HG03135 (cell line): ENCODE data around the gene ACOT11.
"Not testable (repeated sequence)": the region's sequence is repeated elsewhere in the genome, so short reads cannot be mapped to it uniquely, and the experiment has no call there.

Source experiments
- ATAC-seq: cut with Tn5 transposase; IDR thresholded peaks from one replicate; pipeline ENCODE4 v1.9.1; 2021; ENCODE audit warnings: mild to moderate bottlenecking, moderate library complexity; ENCODE audit not compliant: unreplicated experiment

The ACOT11 gene

DNA sequence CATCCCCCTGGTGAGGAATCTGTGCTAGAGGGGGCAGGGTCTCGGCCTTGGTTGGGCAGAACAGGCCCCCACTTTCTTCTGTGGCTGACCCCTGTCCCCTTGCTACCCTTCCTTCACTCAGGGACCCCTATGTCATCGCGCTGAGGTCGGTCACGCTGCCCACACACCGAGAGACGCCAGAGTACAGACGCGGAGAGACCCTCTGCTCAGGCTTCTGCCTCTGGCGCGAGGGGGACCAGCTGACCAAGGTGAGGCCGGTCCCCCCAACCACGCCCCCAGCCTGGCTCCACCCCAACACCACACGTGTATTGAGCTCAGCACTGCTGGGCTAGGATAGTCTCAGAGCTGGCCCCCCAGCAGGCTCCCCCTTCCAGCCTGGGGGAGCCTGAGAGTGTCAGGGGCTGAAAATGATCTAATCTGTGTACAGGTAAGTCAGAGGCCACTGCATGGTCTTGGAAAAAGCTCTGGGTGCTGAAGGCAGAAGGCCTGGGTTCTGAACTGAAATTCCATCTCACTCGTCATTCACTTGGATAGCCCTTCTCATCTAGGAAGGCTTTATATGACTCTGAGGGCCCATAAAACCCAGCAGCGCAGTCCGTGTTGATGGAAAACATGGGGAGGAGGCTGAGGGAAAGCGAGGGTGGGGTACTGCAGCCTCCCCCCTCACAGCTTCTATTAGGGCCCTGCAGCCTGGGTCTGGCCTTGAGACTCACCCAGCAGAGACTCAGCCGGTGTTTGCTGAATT, 60.0 kb downstream of the ACOT11 start:
- ATAC-seq, result no peak

DNA sequence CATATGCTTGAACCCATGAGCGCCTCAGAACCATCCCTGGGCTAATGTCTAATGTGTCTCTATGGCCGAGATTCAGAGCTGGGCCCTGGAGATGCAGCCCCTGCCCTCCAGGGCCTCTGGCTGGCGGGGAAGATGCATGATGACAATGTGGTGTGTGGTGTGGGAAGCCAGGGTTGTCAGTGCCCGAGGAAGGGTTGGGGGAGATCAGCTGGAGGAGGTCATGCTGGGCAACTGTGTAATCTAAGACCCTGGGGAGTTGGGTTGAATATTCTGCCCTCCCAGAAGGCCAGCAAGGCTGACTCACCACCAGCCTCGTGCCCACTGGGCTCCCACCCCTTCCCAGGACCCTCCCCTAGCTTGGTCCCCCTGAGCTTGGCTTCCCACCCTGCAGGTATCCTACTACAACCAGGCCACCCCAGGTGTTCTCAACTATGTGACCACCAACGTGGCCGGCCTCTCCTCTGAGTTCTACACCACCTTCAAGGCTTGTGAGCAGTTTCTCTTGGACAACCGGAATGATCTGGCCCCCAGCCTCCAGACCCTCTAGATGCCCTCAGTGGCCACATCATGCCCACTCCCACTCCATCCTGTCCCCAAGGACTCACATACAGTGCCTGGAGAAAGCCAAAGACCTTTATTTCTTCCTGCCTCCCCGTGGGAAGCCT, 60.7 kb downstream of the ACOT11 start:
- no peak for ATAC-seq

DNA sequence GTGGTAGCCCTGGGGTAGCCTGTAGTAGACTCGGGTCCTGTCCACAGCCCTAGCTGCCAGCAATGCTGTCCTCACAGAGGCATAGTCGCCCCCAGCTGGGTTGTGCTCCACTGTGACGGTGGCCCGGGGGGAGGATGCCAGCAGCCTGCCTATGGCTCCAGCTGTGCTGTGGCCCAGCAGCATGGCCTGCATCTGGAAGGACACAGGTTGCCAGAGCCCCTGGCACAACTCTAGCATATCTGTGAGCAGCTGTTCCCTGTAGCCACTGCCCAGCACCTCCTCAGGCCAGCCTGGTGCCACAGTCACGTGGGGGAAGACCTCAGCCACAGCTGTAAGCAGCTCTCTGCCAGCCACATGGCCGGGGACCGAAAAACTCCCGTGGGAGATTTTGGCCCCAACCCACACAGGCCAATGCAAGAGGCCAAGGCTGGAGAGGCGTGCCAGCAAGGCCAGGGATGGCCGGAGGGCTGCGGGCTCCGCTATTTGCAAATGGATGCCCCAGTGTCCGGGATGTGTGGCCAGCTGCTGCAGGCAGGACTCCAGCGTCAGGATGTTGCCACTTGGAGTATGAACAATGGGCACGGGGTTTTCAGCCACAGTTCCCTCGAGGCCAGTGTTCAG, 61.4 kb downstream of the ACOT11 start:
- no peak for ATAC-seq

DNA sequence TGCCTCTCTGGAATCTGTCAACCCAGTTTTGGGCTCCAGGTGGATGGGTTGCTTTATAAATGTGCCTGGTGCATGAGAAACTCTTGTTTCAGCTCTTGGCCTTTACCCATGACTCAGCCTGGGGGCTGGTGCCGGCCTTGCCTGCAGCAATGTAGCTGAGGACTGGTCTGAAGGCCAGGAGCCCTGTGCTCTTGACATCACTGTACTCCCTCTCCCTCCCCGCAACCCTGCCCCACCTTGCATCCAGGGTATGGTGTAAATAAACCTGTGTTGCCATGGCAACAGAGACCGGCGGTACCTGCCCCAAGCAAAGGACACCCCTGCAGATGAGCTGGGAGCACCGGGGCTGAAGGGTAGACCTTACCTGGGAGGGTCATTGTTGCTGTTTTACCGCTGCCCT, 62.0 kb downstream of the ACOT11 start:
- ATAC-seq, result no peak

DNA sequence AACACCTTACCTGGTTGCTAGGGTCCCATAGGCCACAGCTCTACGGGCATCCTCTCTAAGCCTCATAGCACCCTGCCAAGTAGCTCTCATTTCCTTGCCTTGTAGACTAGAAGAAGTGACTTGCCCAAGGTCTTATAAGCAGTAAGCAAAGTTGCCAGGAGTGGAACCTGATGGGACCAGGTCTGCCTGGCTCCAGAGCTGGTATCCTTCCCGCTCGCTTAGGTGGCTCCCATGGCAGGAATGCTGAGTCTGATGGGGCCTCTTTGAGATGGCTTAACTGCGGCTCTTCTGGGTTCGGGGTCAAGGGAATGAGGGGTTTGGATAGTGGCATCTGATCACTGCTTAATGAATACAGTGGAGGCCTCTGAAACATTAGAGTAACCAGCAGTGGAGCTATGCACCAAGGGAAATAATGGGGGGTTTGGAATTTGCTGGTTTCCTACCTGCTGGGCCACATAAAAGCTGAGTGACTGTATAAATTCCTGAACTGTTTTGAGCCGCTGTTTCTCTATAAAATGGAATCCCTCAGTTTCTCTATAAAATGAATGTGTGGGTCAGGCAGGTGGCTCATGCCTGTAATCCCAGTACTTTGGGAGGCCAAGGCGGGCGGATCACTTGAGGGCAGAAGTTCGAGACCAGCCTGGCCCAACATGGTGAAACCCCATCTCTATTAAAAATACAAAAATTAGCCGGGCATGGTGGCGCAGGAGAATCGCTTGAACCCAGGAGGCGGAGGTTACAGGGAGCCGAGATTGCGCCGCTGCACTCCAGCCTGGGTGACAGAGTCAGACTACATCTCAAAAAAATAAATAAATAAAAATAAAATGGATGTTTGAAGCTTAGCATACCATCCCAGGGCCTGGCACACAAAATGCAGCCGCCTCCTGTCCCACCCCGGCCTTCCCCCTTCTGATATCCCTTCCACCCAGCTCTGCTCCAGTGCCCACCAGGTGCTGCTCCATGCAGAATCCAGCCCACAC, 62.9 kb downstream of the ACOT11 start:
- ATAC-seq, result no peak

DNA sequence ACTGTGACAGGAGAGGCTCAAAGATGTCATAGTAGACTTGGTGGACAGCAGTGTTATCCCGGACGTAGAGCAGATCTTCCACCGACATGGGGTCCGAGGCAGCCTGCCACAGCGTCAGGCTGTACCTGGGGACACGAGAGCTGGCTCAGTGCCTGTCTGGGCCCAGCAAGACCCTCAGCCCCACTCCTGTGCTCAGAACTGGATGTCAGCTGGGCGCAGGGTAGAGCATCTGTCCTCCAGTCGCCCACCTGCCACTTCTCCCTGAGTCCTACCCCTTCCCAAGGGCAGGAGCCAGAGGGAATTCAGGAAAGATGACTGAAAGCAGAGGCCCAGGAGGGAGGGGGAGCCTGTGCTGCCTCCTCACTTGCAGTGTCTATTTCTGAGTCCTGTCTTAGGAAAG, 63.6 kb downstream of the ACOT11 start:
- ATAC-seq, result no peak

DNA sequence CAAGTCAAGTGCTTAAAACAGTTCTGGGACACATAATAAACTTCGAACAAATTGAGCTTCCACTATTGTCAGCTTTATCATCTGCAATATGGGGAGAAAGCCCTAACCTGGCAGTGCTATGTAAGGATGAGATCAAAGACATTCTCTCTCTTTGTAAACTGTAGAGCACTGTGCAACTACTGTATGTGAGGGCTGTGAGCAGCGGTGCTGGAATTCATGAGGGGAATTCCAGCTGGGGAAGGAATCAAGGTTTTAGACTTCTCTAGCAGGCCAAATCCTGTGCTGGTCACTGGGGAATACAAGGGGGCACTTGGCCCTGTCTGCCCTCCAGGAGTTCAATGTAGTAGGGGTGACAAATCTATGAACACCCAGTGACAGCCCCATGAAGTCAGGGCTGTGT, 66.0 kb downstream of the ACOT11 start:
- no peak for ATAC-seq

DNA sequence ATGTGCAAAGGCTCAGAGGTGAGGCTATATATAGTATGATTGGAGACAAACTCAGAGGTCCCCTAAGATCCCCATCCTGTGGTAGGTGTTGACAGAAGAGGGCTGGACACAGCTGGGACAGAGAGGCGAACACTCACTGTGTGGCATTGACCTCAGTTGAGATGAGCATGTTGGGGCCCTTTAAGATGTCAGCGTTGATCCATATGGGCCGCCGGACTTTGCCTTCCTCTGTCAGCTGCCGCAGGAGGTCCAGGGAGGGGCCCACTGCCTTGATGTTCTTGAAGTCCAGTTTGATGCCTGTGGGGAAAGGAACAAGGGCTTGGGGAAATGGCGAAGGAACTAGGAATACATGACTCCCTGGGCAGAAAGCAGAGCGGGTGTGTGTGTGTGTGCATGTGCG, 66.5 kb downstream of the ACOT11 start:
- ATAC-seq, result no peak

DNA sequence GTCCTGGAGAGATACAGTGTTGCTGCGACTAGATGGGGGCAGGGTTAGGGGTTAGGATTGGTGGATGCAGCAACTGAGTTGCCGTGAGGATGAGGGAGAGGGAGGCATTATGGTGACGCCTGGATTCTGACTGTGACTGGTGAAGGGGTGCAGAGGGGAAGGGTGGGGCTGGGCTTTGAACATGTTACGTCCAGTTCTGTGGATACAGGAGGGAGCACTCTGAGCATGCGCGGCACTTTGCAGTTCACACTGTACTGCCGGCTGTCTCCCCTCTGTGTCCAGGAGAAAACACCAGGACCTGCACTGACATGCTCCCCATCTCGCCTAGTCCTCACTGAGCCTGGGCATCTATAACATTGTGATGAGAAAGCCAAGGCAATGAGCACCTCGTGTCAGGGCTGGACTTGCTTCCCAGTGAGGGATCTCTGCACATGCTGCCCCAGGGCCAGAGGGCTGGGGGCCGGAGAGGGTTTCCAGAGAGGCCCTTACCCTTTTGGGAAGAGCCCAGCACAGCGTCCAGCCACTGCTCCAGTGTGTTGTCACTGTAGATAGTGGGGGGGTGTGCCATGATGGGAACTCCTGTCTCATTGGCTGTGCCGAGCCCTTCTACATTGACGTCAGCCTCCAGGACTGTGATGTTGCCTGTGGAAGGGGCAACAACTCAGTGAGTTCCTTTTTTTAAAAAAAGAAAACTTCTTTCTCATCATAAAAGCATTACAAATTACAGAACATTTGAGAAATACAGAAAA, 67.7 kb downstream of the ACOT11 start:
- ATAC-seq, result no peak

DNA sequence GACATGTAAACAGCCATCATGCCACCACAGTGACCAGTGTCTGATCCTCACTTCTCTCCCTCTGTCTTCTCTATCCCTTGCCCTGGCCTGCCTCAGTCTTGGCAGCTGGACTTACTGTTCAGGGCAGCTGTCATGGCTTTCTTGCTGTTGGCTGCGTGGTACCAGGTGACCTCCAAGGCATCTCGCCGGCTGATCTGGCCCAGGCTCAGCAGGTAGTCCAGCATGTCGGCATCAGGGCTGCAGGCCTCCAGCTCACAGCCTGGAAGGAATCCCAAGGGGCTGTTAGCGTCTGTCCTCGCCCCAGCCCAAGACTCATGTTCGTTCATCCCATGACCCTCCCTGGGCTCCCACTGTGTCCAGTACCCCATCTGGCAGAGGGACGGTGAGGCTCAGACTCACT, 71.7 kb downstream of the ACOT11 start:
- no peak for ATAC-seq

DNA sequence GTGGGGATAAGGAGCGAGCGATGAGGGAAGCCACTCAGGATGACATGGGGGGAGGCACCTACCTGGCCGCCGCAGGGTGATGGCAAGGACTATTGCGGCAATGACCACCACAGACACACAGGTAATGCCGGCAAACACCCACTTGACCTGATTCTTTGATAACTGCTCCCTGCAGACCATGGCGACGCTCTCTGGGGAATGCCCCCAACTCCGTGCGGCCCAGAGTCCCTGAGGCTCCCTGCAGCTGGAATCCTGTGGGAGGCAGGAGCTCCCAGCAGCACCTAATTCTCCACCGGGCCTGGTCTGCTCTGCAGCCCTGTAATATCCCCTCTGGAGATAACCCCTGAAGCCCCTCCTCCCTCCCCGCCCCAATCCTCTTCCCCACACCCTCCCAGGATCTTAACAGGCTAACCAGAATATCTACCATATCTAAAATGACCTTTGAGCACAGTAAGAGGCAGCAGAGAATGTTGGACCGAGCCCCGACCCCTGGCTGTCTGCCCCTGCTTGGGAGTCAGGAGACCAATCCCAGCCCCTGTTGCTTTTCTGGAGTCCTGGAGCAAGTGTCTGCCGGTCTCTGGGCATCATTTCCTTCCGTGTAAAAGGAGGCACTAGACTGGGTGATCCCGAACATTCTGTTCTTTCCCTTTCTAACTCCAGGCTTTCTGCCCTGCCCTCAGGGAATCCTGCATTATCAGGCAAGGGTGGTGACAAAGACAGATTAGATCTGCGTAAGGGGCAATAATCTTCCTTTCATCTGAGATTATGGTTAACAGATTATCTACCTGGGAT, 75.4 kb downstream of the ACOT11 start, which contains the start of gene FAM151A:
TSS of gene FAM151A (minus strand) at position 310 of the 792 bp plus-strand sequence. CDS start at position 180, 130 bp downstream.
- ATAC-seq, result no peak

DNA sequence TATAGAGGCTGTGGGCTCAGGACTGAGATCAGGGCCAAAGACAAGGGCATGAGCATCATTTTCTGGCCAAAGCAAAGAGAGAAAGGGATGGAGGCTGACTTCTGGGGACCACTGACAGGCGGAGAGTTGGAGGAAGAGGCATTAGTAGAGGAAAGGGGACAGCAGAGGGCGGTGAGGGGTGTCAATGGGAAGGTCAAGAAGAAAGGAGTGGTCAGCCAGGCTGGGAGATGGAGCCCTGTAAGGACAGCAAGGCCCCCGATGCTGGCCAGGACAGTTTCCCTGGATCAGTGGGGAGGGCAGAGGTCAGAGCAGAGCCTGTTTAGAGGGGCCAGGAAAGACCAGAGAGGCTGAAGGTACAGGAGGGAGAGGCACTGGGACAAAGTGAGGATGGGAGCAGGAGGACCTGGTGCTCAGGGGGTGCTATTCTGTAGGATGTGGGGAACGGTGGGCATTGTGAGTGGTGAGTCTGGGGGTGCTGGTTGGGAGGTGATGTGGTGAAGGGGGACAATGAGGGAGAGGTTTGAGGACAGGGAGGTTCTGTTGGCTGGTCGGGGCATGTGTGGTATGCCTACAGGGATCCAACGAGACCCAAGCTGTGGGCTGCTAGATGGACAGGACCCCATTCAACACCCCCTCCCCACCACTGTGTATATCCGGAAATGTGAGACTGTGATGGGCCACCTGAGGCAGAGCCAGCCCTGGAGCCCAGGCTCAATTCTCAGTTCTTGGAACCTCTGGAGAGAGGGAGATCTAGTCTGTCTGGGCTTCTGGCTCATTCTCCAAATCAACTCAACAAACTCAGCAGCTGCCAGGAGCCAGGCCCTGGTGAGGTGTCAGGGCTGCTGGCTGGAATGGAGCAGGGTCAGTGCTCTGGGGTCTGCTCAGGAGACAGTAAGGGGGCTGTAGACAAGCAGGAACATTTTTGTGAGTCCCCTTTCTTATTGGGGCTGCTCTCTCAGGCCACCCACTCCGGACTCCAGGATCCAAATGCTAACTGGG, 76.7 kb downstream of the ACOT11 start:
- no peak for ATAC-seq

DNA sequence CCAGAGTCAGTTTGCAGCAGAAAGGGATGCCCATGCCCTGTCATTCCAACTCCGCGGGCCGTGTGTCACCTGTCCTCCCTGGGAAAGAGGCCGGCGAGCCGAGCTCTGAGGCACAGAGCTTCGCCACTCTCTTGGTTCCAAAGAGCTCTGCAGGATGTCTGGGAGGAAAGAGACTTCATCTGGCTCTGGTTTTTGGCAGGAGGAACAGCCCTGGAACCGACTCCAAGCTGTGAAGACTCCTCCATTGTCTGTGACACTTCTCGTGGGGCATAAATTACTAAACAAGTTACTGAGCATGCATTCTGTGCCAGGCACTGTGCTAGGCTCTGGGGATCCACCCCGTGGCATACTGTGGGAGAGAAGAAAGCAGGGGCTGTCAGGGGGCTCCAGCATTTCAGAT, 79.2 kb downstream of the ACOT11 start:
- ATAC-seq, result no peak

DNA sequence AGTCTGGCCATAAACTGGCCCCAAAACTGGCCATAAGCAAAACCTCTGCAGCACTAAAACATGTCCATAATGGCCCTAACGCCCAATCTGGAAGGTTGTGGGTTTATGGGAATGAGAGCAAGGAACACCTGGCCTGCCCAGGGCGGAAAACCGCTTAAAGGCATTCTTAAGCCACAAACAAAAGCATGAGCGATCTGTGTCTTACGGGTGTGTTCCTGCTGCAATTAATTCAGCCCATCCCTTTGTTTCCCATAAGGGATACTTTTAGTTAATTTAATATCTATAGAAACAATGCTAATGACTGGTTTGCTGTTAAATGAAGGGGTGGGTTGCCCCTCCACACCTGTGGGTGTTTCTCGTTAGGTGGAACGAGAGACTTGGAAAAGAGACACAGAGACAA, 87.8 kb downstream of the ACOT11 start:
- not testable (repeated sequence) for ATAC-seq

DNA sequence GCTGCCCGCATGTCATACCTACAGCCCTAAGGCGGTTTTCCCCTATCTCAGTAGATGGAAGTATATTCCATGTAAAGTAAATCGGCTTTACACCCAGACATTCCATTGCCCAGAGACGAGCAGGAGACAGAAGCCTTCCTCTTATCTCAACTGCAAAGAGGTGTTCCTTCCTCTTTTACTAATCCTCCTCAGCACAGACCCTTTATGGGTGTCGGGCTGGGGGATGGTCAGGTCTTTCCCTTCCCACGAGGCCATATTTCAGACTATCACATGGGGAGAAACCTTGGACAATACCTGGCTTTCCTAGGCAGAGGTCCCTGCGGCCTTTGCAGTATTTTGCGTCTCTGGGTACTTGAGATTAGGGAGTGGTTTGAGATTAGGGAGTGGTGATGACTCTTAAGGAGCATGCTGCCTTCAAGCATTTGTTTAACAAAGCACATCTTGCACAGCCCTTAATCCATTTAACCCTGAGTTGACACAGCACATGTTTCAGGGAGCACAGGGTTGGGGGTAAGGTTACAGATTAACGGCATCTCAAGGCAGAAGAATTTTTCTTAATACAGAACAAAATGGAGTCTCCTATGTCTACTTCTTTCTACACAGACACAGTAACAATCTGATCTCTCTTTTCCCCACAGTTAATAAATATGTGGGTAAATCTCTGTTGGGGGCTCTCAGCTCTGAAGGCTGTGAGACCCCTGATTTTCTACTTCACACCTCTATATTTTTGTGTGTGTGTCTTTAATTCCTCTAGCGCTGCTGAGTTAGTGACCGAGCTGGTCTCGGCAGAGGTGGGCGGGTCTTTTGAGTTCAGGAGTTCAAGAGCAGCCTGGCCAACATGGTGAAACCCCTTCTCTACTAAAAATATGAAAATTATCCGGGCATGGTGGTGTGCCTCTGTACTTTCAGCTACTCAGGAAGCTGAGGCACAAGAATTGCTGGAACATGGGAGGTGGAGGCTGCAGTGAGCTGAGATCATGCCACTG, 88.7 kb downstream of the ACOT11 start:
- not testable (repeated sequence) for ATAC-seq

DNA sequence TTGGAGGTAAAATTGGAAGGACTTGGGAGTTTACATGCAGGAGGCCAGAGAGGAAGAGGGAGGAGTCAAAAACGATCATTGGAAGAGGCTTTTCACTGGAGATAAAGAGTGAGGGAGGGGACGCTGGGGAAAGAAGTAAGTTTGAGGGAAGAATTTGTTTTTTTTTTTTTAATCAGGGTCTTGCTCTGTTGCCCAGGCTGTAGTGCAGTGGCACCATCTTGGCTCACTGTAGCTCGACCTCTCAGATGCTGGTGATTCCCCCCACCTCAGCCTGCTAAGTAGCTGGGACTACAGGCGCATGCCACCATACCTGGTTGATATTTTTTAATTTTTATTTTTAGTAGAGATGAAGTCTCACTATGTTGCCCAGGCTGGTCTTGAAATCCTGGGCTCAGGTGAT, 92.3 kb downstream of the ACOT11 start:
- no peak for ATAC-seq
